C4-2B (cell line): ENCODE results near the gene MAD2L2.

ENCODE experiments used
- CTCF ChIP-seq: fragments of 450-650 bp; conservative IDR thresholded peaks from 2 replicates; pipeline ENCODE4 v1.5.1; 2017; ENCODE audit warnings: mild to moderate bottlenecking
- ZFX ChIP-seq: fragments of 450-650 bp; IDR thresholded peaks from 2 replicates; pipeline ENCODE4 v1.6.1; 2017

DNA sequence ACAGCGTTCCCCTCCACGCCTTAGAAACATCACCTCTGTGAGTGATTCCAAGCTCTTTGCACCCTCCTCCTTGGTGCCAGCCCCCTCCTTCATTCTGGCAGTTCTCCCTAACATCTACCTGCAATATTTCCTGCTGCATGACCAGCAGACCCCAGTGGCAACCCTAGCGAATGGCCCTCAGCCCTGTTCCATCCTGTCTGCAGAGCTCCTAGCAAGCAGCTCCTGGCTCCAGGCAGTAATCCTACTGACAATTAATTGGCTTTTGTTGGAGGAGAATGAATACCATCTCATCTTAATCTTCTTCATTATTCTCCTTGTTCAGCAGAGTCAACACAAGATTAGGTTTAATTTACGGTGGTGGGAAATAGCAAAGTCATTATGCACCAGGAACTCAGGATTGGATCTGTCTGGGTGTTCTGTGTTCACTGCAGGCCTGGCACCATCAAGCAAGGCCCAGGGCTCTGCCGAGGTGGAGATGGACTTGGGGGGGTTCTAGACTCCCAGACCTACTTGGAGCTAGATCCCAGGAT lies 39.1 kb downstream of the MAD2L2 start:
- TF ChIP-seq CTCF (no peak), ZFX (no peak)
